Gastrocnemius medialis (tissue), 4 donors: ENCODE data around the gene GPALPP1. TPM values are rescaled to one million over a fixed set of nuclear protein-coding genes. Genes with fewer than 3 reads are reported as not detected.
A peak's percentile ranks its signal among the peaks of the same experiment; 100 is the strongest.

ENCODE experiments used
- ATAC-seq, 2 donors: fragments of 150-250 bp; one replicate each; pipeline ENCODE4 v1.9.1; 2016
- DNase-seq, 2 donors: peaks; one replicate each; pipeline ENCODE4 v3.0.0-alpha.2; 2019
- H3K27ac ChIP-seq, 4 donors: fragments of 200-600 bp; sonication (generic); 1 replicate in 1 of 4; 2 replicates in 3 of 4; pipeline ENCODE4 v1.5.1; 2016 to 2018; ENCODE audit warnings: mild to moderate bottlenecking in 2 of 4, moderate library complexity in 1 of 4
- H3K27me3 ChIP-seq, 3 donors: fragments of 200-600 bp; sonication (generic) in 2 of 3; 1 replicate in 1 of 3; 2 replicates in 2 of 3; pipeline versions ENCODE4 v1.5.1 to v1.6.0; 2016 to 2019; ENCODE audit warnings: mild to moderate bottlenecking in 1 of 3, moderate library complexity in 1 of 3
- H3K36me3 ChIP-seq, 2 donors: fragments of 200-600 bp; sonication (generic) in 1 of 2; one replicate each; pipeline ENCODE4 v1.5.1; 2017 to 2018
- H3K4me1 ChIP-seq, 2 donors: fragments of 200-600 bp; sonication (generic) in 1 of 2; one replicate each; pipeline ENCODE4 v1.5.1; 2016 to 2017; ENCODE audit warnings: mild to moderate bottlenecking in 2 of 2
- H3K4me3 ChIP-seq, 4 donors: fragments of 200-600 bp; sonication (generic) in 3 of 4; 1 replicate in 1 of 4; 2 replicates in 3 of 4; pipeline ENCODE4 v1.5.1; 2016 to 2019; ENCODE audit warnings: mild to moderate bottlenecking in 2 of 4
- H3K9me3 ChIP-seq, 3 donors: fragments of 200-600 bp; sonication (generic) in 2 of 3; 1 replicate in 1 of 3; 2 replicates in 2 of 3; pipeline ENCODE4 v1.5.1; 2016 to 2019
- CTCF ChIP-seq, 5 experiments: fragments of 450-650 bp in 3 of 5; fragments of 200-600 bp in 2 of 5; sonication (generic) in 2 of 5; IDR thresholded peaks in 4 of 5; conservative IDR thresholded peaks in 1 of 5; 1 replicate in 4 of 5; 2 replicates in 1 of 5; pipeline ENCODE4 v1.5.1; 2016 to 2019; ENCODE audit warnings: antibody characterized with exemption in 5 of 5, mild to moderate bottlenecking in 3 of 5, moderate library complexity in 3 of 5
- POLR2A ChIP-seq, 2 donors: fragments of 450-650 bp; IDR thresholded peaks; one replicate each; pipeline ENCODE4 v1.6.1; 2017; ENCODE audit warnings: antibody characterized with exemption in 2 of 2, mild to moderate bottlenecking in 2 of 2, moderate library complexity in 2 of 2
- in situ Hi-C, 4 donors: fragments of 200-750 bp; cut with MboI; loops; one replicate each; pipeline versions ENCODE4 v1.15.0 to v1.8.0; 2017; ENCODE audit warnings: low sequenced_read_pairs in 4 of 4
- intact Hi-C: fragments of 100-400 bp; cut with DNase I; formaldehyde crosslinking; loops from one replicate; pipeline ENCODE4 v1.15.1; 2023; ENCODE audit warnings: low total_unique reads
- total RNA-seq, 4 donors: library from RNA; depleted of rRNA; stranded (reverse); fragments of >200 nt; gene quantifications; one replicate each; pipeline versions ENCODE4 v1.1.0 to v1.2.3, GENCODE V29; 2016

GPALPP1 gene
- total RNA-seq, 4 donors from 2014 or later = 6.4 to 16.2 (median 9.6) TPM

- no peak for TF ChIP-seq CTCF (IDR thresholded peaks at IDR 0.05 in 4 of 5, conservative IDR thresholded peaks at IDR 0.05 in 1 of 5)
- TF ChIP-seq POLR2A (IDR thresholded peaks at IDR 0.05) = no peak
These were observed 53.2 kb downstream of the GPALPP1 start for GRCh38 chr13:45042539-45042938.

GRCh38 chr13:45046445-45046844, 57.1 kb downstream of the GPALPP1 start:
- DNase-seq (no peak), ATAC-seq (no peak)
- no peak for TF ChIP-seq POLR2A (IDR thresholded peaks at IDR 0.05)
- in situ Hi-C loops = loop anchor here (5.0 to 25.0 kb wide), 4 partner anchors 238 to 466 kb away; no protein-coding TSS in a partner anchor
- Histone ChIP-seq H3K4me3 (peak overlapping the region; percentile 46 to 55 (median 54)), H3K27ac (no peak overlapping the region), H3K4me1 (peaks cover 5 to 15% of the 10 kb centered on the region in 2 donors), H3K36me3 (no peaks in the 10 kb centered on the region), H3K9me3 (no peaks in the 10 kb centered on the region), H3K27me3 (no peaks in the 10 kb centered on the region)
- intact Hi-C loops = loop anchor here (5.0 kb wide), 1 partner anchor 76 kb away; the partner anchor contains the start of gene GTF2F2

More at GRCh38 chr13:45042539-45042938, 53.2 kb downstream of the GPALPP1 start:
- DNase-seq = no peak
- intact Hi-C loops (no loop called here), in situ Hi-C loops (loop anchor here in 3 of 4 donors (10.0 to 25.0 kb wide), 3 partner anchors 242 to 470 kb away; no protein-coding TSS in a partner anchor)
- Histone ChIP-seq H3K4me1 (peaks cover 5 to 11% of the 10 kb centered on the region in 2 donors), H3K9me3 (no peaks in the 10 kb centered on the region), H3K4me3 (no peak overlapping the region), H3K27me3 (no peaks in the 10 kb centered on the region), H3K36me3 (no peaks in the 10 kb centered on the region), H3K27ac (no peak overlapping the region)
- ATAC-seq = peak in 1 of 2 donors; percentile 75

DNA sequence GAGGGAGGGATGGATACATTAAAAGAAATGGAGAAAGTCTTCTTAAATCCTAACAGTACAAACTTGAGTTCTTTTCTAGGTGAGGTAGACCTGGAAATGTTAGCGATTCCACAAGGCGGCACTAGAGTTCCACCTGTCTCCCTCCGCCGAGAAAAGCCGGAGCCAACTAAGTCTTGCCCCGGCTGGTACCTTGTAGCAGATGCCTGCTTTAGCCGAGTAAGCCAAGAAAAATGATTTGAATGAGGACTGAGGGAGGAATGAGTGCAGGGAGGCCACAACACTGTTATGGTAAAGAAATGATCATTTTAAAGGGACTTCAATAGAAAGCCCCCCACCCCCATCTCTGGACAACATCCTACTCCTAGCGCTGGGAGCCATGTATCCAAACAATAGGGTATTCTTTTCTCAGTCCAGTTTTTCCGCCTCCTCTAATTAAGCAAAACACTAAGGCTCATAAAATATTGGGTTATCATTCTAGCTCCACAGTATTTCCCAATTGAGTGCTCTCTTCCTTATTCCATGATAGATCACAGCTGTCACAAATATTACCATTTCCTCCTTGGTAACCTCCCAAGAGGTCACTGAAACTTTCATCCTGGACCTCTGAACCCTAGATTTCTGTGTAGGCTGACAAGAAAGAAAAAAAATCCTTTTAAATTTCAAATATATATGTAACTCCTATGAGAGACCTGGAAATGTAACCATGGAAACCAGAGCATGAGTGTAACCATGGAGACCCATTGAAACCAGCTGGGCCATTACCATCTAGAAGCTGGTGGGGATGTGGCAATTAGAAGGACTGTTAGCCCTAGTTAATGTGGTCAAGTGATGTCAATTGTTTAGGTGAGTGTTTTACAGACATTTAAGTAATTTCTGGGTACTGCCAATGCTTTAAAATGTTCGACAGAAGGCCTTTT, 58.3 kb downstream of the GPALPP1 start:
- Histone ChIP-seq H3K4me1 (peaks cover 0 to 9% of the 10 kb centered on the region in 2 donors), H3K4me3 (peak overlapping the region; percentile 46 to 55 (median 54)), H3K27me3 (no peaks in the 10 kb centered on the region), H3K9me3 (no peaks in the 10 kb centered on the region), H3K27ac (peak overlapping the region; percentile 2 to 37 (median 26)), H3K36me3 (no peaks in the 10 kb centered on the region)
- peak; percentile 92 to 94 for ATAC-seq
- peak; percentile 33 to 57 for DNase-seq
- peak; percentile 82 to 99 (median 87) for TF ChIP-seq CTCF (IDR thresholded peaks at IDR 0.05 in 4 of 5, conservative IDR thresholded peaks at IDR 0.05 in 1 of 5)
- no peak for TF ChIP-seq POLR2A (IDR thresholded peaks at IDR 0.05)
- in situ Hi-C loops (loop anchor here (5.0 to 25.0 kb wide), 4 partner anchors 237 to 465 kb away; no protein-coding TSS in a partner anchor), intact Hi-C loops (loop anchor here (1.0 to 5.0 kb wide), 3 partner anchors 75 to 262 kb away; partner anchors contain the start of gene GTF2F2)

DNA sequence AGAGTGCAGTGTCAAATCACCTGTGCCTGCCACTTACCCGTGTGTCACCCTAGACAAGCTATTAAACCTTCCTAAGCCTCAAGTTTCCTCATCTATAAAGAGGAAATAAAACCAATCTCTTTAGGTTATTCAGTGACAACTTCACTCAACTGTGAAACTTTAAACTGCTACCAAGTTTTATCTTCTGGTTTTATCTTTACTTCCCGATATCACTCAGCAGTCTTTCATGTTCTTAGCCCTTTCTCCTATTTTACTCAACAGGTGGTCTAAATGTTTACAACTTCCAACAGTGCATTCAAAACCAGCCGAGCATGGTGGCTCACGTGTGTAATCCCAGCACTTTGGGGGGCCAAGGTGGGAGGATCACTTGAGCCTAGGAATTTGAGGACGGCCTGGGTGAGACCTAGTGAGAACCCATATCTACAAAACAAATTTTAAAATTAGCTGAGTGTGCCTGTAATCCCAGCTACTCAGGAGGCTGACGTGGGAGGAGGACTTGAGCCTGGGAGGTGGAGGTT, 59.6 kb downstream of the GPALPP1 start:
- Histone ChIP-seq H3K4me3 (no peak overlapping the region), H3K27me3 (no peaks in the 10 kb centered on the region), H3K36me3 (no peaks in the 10 kb centered on the region), H3K27ac (no peak overlapping the region), H3K4me1 (peaks cover 0 to 7% of the 10 kb centered on the region in 2 donors), H3K9me3 (no peaks in the 10 kb centered on the region)
- intact Hi-C loops = loop anchor here (5.0 kb wide), 1 partner anchor 73 kb away; the partner anchor contains the start of gene GTF2F2
- TF ChIP-seq POLR2A (IDR thresholded peaks at IDR 0.05) (no peak), CTCF (IDR thresholded peaks at IDR 0.05 in 4 of 5, conservative IDR thresholded peaks at IDR 0.05 in 1 of 5) (no peak)
- DNase-seq (no peak), ATAC-seq (no peak)
- in situ Hi-C loops = loop anchor here (5.0 to 25.0 kb wide), 4 partner anchors 236 to 463 kb away; no protein-coding TSS in a partner anchor
